C4-2B (cell line): ENCODE data around the gene ATP11A.

ENCODE experiments used
- ZFX ChIP-seq: fragments of 450-650 bp; IDR thresholded peaks from 2 replicates; pipeline ENCODE4 v1.6.1; 2017
- TF ChIP-seq, protein P1 (sequence below): fragments of 450-650 bp; conservative IDR thresholded peaks from 2 replicates; pipeline ENCODE4 v1.5.1; 2017; ENCODE audit warnings: mild to moderate bottlenecking

DNA sequence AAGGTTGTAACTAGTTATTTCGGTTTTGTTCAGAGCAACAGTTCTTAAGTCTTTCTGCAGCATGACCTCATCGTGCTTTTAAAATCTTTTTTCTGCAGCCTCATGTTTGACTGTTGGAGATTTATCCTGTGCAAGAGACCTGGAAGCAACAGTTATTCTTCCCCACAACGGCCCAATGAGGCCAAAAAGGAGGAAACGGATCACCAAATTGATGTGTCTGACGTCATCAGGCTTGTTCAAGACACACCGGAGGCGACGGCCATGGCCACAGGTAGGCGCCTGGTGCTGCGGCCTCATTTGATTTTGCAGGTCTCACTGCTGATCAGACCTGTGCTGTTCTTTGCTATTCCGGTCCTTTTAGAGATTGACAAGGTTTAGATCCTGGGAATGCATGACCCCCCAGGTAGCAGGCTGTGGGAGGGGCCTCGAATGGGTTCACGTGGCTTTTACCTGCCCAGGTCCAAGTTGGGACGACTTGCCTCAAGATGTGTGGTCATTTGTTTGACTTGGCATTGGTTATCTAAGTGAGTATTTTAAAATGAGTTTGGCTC is 212.3 kb downstream of the ATP11A start:
- TF ChIP-seq, protein P1, sequence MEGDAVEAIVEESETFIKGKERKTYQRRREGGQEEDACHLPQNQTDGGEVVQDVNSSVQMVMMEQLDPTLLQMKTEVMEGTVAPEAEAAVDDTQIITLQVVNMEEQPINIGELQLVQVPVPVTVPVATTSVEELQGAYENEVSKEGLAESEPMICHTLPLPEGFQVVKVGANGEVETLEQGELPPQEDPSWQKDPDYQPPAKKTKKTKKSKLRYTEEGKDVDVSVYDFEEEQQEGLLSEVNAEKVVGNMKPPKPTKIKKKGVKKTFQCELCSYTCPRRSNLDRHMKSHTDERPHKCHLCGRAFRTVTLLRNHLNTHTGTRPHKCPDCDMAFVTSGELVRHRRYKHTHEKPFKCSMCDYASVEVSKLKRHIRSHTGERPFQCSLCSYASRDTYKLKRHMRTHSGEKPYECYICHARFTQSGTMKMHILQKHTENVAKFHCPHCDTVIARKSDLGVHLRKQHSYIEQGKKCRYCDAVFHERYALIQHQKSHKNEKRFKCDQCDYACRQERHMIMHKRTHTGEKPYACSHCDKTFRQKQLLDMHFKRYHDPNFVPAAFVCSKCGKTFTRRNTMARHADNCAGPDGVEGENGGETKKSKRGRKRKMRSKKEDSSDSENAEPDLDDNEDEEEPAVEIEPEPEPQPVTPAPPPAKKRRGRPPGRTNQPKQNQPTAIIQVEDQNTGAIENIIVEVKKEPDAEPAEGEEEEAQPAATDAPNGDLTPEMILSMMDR = no peak
- TF ChIP-seq ZFX = no peak
